H1 (cell line): ENCODE measurements around the gene NRP2.

ENCODE experiments used
- ATF3 ChIP-seq: IDR thresholded peaks from 2 replicates; pipeline ENCODE4 v1.6.1; 2011; ENCODE audit warnings: low read depth, mild to moderate bottlenecking, low read length; ENCODE audit not compliant: insufficient read depth
- CEBPB ChIP-seq: IDR thresholded peaks from 2 replicates; pipeline ENCODE4 v1.6.1; 2012; ENCODE audit warnings: low read depth, low read length
- CHD1 ChIP-seq: IDR thresholded peaks from 2 replicates; pipeline ENCODE4 v1.6.1; 2012; ENCODE audit warnings: low read depth, low read length, improper control_type of control experiment
- CHD2 ChIP-seq: IDR thresholded peaks from 2 replicates; pipeline ENCODE4 v1.6.1; 2012; ENCODE audit warnings: low read length, improper control_type of control experiment
- KDM1A ChIP-seq: fragments of 200-600, 300-600 bp; sonication (generic); IDR thresholded peaks from 2 replicates; pipeline ENCODE4 v1.7.1; 2016; ENCODE audit warnings: mild to moderate bottlenecking, low read length, borderline replicate concordance
- SIX5 ChIP-seq: IDR thresholded peaks from 2 replicates; pipeline ENCODE4 v1.6.1; 2011; ENCODE audit warnings: mild to moderate bottlenecking, low read depth, low read length
- YY1 ChIP-seq: IDR thresholded peaks from 2 replicates; pipeline ENCODE4 v1.6.1; 2011; ENCODE audit warnings: low read depth, mild to moderate bottlenecking, low read length
- TF ChIP-seq, protein P1 (sequence below): IDR thresholded peaks from 2 replicates; pipeline ENCODE4 v1.6.1; 2012; ENCODE audit warnings: low read length, inconsistent platforms

DNA sequence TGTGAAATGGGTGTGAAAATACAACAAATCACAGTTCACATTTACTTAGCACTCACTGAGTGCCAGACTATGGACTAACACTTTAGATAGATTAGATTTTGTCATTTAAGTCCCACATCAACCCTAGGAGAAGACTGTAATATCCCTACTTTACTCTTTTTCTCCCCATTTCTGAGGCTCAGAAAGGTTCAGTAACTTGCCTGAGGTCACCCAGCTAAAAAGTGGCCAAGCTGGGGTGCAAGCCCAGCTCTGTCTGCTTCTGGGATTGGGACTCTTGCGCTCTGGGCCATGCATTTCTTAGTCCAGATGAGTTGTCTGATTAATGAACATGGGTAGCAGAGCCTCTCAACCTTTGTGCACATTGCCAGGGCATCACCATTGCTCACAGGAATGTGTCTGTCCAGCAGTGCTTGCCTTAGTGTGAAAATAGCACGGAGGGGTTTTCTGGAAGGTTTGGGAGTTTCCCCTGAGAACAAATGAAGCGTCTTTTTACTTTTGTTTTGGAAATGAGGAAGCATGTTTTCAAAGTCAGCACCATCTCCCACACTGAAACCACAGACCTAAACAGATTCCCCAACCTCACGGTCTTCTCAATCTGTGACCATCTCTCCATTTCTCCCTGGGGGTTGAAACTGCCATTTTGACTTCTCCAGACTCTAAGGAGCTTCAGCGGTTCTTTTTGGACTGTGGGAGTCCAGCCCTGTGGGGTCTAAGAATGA lies 31.9 kb downstream of the NRP2 start:
- TF ChIP-seq CHD2: no peak
- no peak for TF ChIP-seq CEBPB
- TF ChIP-seq YY1: no peak
- TF ChIP-seq, protein P1, sequence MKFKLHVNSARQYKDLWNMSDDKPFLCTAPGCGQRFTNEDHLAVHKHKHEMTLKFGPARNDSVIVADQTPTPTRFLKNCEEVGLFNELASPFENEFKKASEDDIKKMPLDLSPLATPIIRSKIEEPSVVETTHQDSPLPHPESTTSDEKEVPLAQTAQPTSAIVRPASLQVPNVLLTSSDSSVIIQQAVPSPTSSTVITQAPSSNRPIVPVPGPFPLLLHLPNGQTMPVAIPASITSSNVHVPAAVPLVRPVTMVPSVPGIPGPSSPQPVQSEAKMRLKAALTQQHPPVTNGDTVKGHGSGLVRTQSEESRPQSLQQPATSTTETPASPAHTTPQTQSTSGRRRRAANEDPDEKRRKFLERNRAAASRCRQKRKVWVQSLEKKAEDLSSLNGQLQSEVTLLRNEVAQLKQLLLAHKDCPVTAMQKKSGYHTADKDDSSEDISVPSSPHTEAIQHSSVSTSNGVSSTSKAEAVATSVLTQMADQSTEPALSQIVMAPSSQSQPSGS: no peak
- no peak for TF ChIP-seq SIX5
- TF ChIP-seq KDM1A: peak; percentile 74; the same call in 1 of the 2 replicates
- TF ChIP-seq ATF3: no peak
- TF ChIP-seq CHD1: no peak
